Adrenal gland (tissue), 12 donors: Measurements from ENCODE around the gene NEDD9. TPM values are rescaled to one million over a fixed set of nuclear protein-coding genes. Genes with fewer than 3 reads are reported as not detected.

ENCODE experiments used
- DNase-seq, 7 donors: peaks; one replicate each; pipeline ENCODE4 v3.0.0-alpha.2; 2019 to 2020
- H3K27ac ChIP-seq, 5 donors: fragments of 200-600 bp; sonication (generic) in 4 of 5; 1 replicate in 3 of 5; 2 replicates in 2 of 5; pipeline versions ENCODE4 v1.5.1 to v1.8.0; 2016 to 2020; ENCODE audit warnings: mild to moderate bottlenecking in 1 of 5
- H3K27me3 ChIP-seq: fragments of 200-600 bp; 2 replicates; pipeline ENCODE4 v1.8.0; 2021
- H3K36me3 ChIP-seq, 2 donors: fragments of 200-600 bp; replicated peaks in 1 of 2; 1 replicate in 1 of 2; 2 replicates in 1 of 2; pipeline versions ENCODE4 v1.5.1 to v1.8.0; 2018 to 2022
- H3K4me1 ChIP-seq, 2 donors: fragments of 200-600 bp; replicated peaks in 1 of 2; 1 replicate in 1 of 2; 2 replicates in 1 of 2; pipeline versions ENCODE4 v1.5.1 to v1.8.0; 2018 to 2021
- H3K4me3 ChIP-seq, 4 donors: fragments of 200-600 bp; sonication (generic) in 3 of 4; one replicate each; pipeline ENCODE4 v1.5.1; 2016 to 2018
- H3K9me3 ChIP-seq, 3 donors: fragments of 200-600 bp; sonication (generic) in 1 of 3; replicated peaks in 1 of 3; 1 replicate in 2 of 3; 2 replicates in 1 of 3; pipeline versions ENCODE4 v1.5.1 to v1.8.0; 2016 to 2021
- CTCF ChIP-seq, 6 experiments: fragments of 450-650 bp in 4 of 6; fragments of 200-600 bp in 2 of 6; sonication (generic) in 1 of 6; IDR thresholded peaks; 1 replicate in 5 of 6; 2 replicates in 1 of 6; pipeline versions ENCODE4 v1.5.1 to v1.8.0; 2016 to 2021; ENCODE audit warnings: antibody characterized with exemption in 6 of 6, mild to moderate bottlenecking in 2 of 6, moderate library complexity in 1 of 6
- POLR2A ChIP-seq, 2 donors: fragments of 450-650 bp; IDR thresholded peaks; one replicate each; pipeline ENCODE4 v1.6.1; 2017; ENCODE audit warnings: antibody characterized with exemption in 2 of 2, mild to moderate bottlenecking in 2 of 2, moderate library complexity in 1 of 2
- WGBS, 4 donors: extraction: QIAGEN DNeasy Blood & Tissue Kit in 2 of 4; methylation state at CpG; one replicate each; pipeline versions ENCODE4 v1.1.5 to v1.1.7; 2013 to 2017; 5-methylcytosine and 5-hydroxymethylcytosine counted together
- intact Hi-C, 2 donors: fragments of 100-400 bp; cut with DNase I; formaldehyde crosslinking; loops; one replicate each; pipeline versions ENCODE4 v1.14.1 to v1.15.0; 2022 to 2023
- polyA plus RNA-seq, 3 donors: library from polyadenylated mRNA; stranded (reverse); fragments of 200-250 nt in 2 of 3; fragments of 350-450 nt in 1 of 3; fragmentation: Illumina TruSeq in 1 of 3; extraction: RNeasy Lipid Tissue Mini Kit (QIAGEN cat#74804) in 1 of 3; gene quantifications; one replicate each; pipeline ENCODE4 v1.2.3, GENCODE V29; 2013 to 2014
- total RNA-seq, 9 donors: library from RNA; depleted of rRNA in 4 of 9; stranded (reverse); fragments of >200 nt in 4 of 9; fragments of 120-200 nt in 1 of 9; fragmentation: NEBNext Ultra II Directional in 1 of 9; extraction: Animal tissue kit (Norgen Biotek cat#: 25700) in 1 of 9; gene quantifications; one replicate each; pipeline versions ENCODE4 v1.1.0 to v1.2.4, GENCODE V29; 2013 to 2023
- donor health status: healthy with polysubstance abuse.
- donor health status: Bipolar disorder and iron deficiency.
- donor health status: DM: yes; HTN: yes; CAD: no.
- donor health status: DM: no; HTN: no; CAD: no.
- donor health status: DM: no; HTN: no; CAD: no.
- donor health status: DM: yes; HTN: yes; CAD: no.

NEDD9 gene
- total and polyA plus RNA-seq, 12 donors, result 6.6 to 47.9 (median 13.5) TPM

- no peak for DNase-seq
- intact Hi-C loops, result no loop called here
- no peak overlapping the region for H3K27ac ChIP-seq
- no peak overlapping the region for H3K4me3 ChIP-seq
- peaks cover 9 to 26% of the 10 kb centered on the region in 2 donors for H3K4me1 ChIP-seq
- H3K9me3 ChIP-seq, result no peaks in the 10 kb centered on the region
- no peaks in the 10 kb centered on the region for H3K36me3 ChIP-seq
- TF ChIP-seq POLR2A (IDR thresholded peaks at IDR 0.05), result no peak
- no peaks in the 10 kb centered on the region for H3K27me3 ChIP-seq
- WGBS, 4 donors, result 86 to 100% (median 92%) methylated on average over 1 of the region's 1 CpG
Measured at GRCh38 chr6:11265932-11266331, 33.5 kb upstream of the NEDD9 start.

DNA sequence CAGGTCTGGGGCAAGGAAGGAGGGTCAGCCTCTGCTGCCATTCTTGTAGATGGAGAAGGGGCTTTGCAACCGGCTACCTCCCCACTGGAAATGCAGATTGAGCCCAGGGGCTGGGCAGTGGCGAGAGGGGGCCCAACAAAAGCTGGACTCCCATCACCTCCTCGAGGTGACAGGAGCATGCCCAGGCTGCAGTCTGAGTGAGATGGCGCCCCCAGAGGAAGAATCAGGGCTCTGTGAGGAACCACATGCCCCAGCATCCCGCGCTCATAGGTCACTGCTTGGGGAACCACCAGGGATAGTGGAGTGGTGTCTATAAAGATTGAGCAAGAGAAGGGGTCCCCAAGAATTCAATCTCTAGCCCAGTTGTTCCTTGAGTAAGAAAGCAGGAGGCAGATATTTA lies 31.6 kb upstream of the NEDD9 start:
- no peaks in the 10 kb centered on the region for H3K36me3 ChIP-seq
- peaks cover 6 to 15% of the 10 kb centered on the region in 2 donors for H3K4me1 ChIP-seq
- H3K9me3 ChIP-seq, result no peaks in the 10 kb centered on the region
- no peak overlapping the region for H3K4me3 ChIP-seq
- TF ChIP-seq CTCF (IDR thresholded peaks at IDR 0.05) (no peak), POLR2A (IDR thresholded peaks at IDR 0.05) (no peak)
- intact Hi-C loops, result no loop called here
- no peaks in the 10 kb centered on the region for H3K27me3 ChIP-seq
- DNase-seq, result no peak
- peak overlapping the region in 3 of 5 donors; percentile 3 to 77 (median 62) for H3K27ac ChIP-seq
- WGBS, 4 donors, result 80 to 100% (median 92%) methylated on average over 6 of the region's 6 CpGs

- intact Hi-C loops, result no loop called here
- no peaks in the 10 kb centered on the region for H3K27me3 ChIP-seq
- WGBS, 4 donors, result 32 to 45% (median 42%) methylated on average over 5 of the region's 5 CpGs
- no peak overlapping the region for H3K4me3 ChIP-seq
- H3K27ac ChIP-seq, result peak overlapping the region in 4 of 5 donors; percentile 4 to 77 (median 47)
- H3K9me3 ChIP-seq, result no peaks in the 10 kb centered on the region
- no peaks in the 10 kb centered on the region for H3K36me3 ChIP-seq
- peaks cover 6 to 15% of the 10 kb centered on the region in 2 donors for H3K4me1 ChIP-seq
- TF ChIP-seq CTCF (IDR thresholded peaks at IDR 0.05), result no peak
- no peak for TF ChIP-seq POLR2A (IDR thresholded peaks at IDR 0.05)
- DNase-seq, result peak in 6 of 7 donors; percentile 42 to 84 (median 64)
Measured at GRCh38 chr6:11263291-11263775, 30.9 kb upstream of the NEDD9 start.

GRCh38 chr6:11262242-11262641 lies 29.8 kb upstream of the NEDD9 start:
- no peaks in the 10 kb centered on the region for H3K36me3 ChIP-seq
- intact Hi-C loops, result no loop called here
- TF ChIP-seq CTCF (IDR thresholded peaks at IDR 0.05) (no peak), POLR2A (IDR thresholded peaks at IDR 0.05) (no peak)
- no peaks in the 10 kb centered on the region for H3K9me3 ChIP-seq
- no peak overlapping the region for H3K4me3 ChIP-seq
- H3K27ac ChIP-seq, result peak overlapping the region in 2 of 5 donors; percentile 20 to 62
- peaks cover 6 to 15% of the 10 kb centered on the region in 2 donors for H3K4me1 ChIP-seq
- H3K27me3 ChIP-seq, result no peaks in the 10 kb centered on the region
- 83 to 94% (median 92%) methylated on average over 4 of the region's 4 CpGs for WGBS, 4 donors
- DNase-seq, result no peak
